Upper lobe of left lung (tissue), 4 donors: ENCODE data around the gene BANF2.

Experiments
- POLR2A ChIP-seq, 4 donors: fragments of 450-650 bp; IDR thresholded peaks; one replicate each; pipeline ENCODE4 v1.5.1; 2016 to 2017; ENCODE audit warnings: antibody characterized with exemption in 4 of 4, mild to moderate bottlenecking in 2 of 4
- TF ChIP-seq, protein P1 (sequence below), 6 experiments: fragments of 450-650 bp in 4 of 6; fragments of 200-600 bp in 2 of 6; sonication (generic) in 2 of 6; IDR thresholded peaks; one replicate each; pipeline ENCODE4 v1.5.1; 2016 to 2019; ENCODE audit warnings: antibody characterized with exemption in 6 of 6

DNA sequence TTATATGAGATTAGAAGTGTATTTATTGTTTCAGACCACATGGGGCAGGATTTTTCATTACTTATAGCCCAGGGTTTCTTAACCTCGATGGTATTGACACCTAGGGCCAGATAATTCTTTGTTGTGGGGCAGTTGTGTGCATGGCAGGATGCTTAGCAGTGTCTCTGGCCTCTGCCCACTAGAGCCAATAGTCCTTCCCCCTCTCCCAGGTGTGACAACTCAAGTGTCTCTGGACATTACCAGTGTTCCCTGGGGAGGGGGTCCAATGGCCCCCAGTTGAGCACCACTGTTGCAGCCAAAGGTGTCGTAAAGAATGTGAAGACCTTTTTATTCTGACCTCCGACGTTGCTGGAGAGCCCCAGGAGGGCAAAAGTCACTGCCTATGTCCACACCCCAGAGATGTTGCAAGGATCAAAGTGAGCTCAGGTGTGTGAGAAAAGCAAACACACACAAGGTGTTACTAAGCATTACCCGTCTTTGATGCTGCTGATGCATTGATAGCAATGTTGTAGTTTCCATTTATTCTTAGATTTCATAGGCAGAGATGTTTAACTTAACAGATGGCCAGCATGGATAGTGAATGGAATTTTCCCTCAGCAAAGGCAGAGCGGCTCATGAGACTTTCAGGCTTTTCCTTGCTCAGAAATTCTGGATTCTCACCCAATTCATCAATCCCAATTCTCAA lies 22.2 kb downstream of the BANF2 start:
- TF ChIP-seq POLR2A (IDR thresholded peaks at IDR 0.05): no peak
- TF ChIP-seq, protein P1, sequence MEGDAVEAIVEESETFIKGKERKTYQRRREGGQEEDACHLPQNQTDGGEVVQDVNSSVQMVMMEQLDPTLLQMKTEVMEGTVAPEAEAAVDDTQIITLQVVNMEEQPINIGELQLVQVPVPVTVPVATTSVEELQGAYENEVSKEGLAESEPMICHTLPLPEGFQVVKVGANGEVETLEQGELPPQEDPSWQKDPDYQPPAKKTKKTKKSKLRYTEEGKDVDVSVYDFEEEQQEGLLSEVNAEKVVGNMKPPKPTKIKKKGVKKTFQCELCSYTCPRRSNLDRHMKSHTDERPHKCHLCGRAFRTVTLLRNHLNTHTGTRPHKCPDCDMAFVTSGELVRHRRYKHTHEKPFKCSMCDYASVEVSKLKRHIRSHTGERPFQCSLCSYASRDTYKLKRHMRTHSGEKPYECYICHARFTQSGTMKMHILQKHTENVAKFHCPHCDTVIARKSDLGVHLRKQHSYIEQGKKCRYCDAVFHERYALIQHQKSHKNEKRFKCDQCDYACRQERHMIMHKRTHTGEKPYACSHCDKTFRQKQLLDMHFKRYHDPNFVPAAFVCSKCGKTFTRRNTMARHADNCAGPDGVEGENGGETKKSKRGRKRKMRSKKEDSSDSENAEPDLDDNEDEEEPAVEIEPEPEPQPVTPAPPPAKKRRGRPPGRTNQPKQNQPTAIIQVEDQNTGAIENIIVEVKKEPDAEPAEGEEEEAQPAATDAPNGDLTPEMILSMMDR (IDR thresholded peaks at IDR 0.05): no peak
